GM21825 (cell line): ENCODE data around the gene TMEM126A.
A peak's percentile ranks its signal among the peaks of the same experiment; 100 is the strongest.
"Not testable (repeated sequence)": the region's sequence is repeated elsewhere in the genome, so short reads cannot be mapped to it uniquely, and the experiment has no call there.

Experiments
- ATAC-seq: cut with Tn5 transposase; IDR thresholded peaks from one replicate; pipeline ENCODE4 v1.9.1; 2021; ENCODE audit warnings: mild to moderate bottlenecking, moderate library complexity; ENCODE audit not compliant: unreplicated experiment

Gene TMEM126A

GRCh38 chr11:85656777-85657176 lies 9.0 kb downstream of the TMEM126A start:
- no peak for ATAC-seq

DNA sequence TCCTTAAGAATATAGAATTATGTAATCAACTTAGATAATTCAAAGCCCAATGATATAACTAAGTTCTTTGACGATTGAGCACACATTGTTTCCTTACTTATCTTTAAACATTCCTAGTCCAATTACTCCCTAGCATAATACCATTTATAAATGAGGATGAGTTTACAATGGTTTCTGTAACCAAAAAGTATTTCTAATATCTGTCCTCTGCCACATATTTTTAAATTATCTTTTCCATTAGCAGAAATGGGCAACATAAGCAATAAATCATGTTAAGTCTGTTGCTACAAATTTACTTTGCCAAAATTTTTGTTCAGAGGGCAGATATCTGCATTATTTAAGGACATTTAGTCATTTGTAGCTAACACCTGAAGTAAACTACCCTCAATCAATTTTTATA lies 10.4 kb downstream of the TMEM126A start:
- ATAC-seq: no peak

GRCh38 chr11:85661972-85662664 lies 14.4 kb downstream of the TMEM126A start:
- ATAC-seq: no peak

- no peak for ATAC-seq
Observed at GRCh38 chr11:85663080-85663752, 15.4 kb downstream of the TMEM126A start.

DNA sequence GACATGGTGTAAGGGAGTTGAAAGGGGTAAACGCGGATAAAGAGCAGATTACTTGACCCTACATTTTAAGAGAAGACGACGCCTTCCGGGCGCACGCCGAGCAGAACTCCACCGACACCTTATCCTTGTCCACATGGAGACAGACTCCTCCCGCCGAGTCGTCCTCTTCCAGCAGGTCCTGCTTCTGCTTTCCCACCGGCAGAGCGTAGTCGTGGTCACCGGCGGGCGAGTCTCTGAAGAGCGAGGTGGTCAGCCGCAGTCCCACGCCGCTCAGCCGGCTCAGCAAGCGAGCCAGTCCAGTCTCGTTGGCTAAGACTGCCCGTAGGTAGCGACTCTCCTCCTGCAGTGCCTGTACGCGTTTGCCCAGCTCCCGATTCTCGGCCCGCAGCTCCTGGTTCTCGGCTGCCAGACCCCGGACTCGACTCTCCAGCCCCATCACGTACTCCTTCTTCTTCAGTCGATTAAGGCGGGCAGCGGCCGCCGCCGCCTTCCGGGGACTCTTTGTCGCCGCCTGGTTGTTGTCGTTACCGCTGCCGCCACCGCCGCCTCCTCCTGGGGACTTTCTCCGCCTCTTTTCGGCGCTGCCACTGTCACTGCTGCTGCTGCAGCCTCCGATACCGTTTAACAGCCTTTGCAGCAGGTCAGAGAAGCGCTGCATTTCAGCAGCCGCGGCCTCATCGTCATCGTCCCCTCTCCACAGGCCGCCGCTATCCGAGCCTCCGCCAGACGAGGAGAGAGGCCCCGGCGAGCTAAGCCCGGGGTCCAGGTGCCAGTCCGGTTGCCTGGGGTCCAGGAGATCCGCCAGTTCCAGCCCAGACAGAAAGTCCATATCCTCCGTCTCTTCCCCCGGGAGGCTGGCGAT lies 16.2 kb downstream of the TMEM126A start:
- peak; percentile 74 for ATAC-seq

GRCh38 chr11:85664615-85665481 lies 17.1 kb downstream of the TMEM126A start, which contains the start of gene CREBZF:
Gene CREBZF, minus strand, starts transcription at chr11:85665129. Its CDS starts 254 bp downstream, at chr11:85664875.
- ATAC-seq: peak; percentile 93

DNA sequence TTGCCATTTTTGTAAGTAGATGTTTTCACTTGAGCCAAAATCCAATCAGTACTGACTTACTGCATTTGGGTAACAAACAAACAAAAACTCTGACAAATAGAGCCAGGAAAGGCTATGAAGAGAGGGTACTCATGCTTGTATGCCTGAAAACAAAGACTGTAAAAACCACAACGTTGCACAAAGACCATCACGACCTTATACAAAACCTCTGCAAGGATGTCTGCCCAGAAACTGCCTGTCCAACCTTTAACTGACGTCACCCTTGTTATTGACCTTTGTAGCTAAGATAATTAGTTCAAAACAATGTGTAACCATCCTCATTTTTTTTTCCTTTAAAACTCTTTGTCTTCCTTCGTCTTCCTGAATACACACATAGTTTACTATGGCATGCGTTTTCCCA lies 18.0 kb downstream of the TMEM126A start:
- ATAC-seq: no peak

- no peak for ATAC-seq
Observed at GRCh38 chr11:85666687-85667086, 18.9 kb downstream of the TMEM126A start.

- no peak for ATAC-seq
Observed at GRCh38 chr11:85668157-85668556, 20.4 kb downstream of the TMEM126A start.

DNA sequence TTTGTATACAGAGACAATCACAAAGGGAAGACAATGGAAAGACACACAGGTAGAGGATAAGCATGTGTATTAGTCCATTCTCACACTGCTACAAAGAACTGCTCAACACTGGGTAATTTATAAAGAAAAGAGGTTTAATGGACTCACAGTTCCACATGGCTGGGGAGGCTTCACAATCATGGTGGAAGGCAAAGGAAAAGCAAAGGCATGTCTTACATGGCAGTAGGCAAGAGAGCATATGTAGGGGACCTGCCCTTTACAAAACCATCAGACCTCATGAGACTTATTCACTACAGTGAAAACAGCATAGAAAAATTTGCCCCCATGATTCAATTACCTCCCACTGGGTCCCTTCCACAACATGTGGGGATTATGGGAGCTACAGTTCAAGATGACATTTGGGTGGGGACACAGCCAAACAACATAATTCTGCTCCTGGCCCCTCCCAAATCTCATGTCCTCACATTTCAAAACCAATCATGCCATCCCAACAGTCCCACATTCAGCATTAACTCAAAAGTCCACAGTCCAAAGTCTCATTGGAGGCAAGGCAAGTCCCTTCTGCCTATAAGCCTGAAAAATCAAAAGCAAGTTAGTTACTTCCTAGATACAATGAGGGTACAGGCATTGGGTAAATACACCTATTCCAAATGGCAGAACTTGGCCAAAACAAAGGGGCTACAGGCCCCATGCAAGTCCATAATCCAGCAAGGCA lies 23.3 kb downstream of the TMEM126A start:
- ATAC-seq: not testable (repeated sequence)

DNA sequence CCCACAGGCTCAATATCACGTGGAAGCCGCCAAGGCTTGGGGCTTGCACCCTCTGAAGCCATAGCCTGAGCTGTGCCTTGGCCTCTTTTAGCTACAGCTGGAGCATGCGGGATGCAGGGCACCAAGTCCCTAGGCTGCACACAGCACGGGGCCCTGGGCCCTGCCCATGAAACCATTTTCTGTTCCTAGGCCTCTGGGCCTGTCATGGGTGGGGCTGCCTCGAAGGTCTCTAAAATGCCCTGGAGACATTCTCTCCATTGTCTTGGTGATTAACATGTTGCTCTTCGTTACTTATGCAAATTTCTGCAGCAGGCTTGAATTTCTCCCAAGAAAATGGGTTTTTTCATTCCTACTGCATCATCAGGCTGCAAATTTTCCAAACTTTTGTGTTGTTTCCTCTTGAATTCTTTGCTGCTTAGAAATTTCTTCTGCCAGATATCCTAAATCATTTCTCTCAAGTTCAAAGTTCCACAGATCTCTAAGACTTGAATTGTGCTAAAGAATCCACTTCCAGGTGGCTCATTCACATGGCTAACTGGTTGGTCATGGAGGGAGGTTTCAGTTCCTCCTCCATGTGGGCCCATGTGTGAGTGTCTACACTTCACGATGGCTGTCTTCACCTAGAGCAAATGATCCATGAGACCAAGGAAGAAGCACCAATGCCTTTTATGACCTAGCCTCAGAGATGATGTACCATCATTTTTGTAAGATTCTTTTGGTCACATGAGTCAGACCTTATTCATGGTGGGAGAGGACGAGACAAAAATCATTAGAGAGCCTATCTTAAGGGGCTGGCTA lies 24.5 kb downstream of the TMEM126A start:
- ATAC-seq: no peak

DNA sequence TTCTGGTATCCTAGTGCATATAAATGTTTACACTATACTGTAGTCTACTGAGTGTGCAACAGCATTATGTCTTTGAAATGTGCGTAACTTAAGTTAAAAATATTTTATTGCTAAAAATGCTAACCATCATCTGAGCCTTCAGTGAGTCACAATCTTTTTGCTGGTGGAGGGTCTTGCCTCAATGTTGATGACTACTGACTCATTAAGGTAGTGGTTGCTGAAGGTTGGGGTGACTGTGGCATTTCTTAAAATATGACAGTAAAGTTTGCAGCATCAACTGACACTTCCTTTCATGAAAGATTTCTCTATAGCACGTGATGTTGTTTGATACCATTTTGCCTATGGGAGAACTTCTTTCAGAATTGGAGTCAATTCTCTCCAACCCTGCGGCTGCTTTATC lies 25.6 kb downstream of the TMEM126A start:
- no peak for ATAC-seq

DNA sequence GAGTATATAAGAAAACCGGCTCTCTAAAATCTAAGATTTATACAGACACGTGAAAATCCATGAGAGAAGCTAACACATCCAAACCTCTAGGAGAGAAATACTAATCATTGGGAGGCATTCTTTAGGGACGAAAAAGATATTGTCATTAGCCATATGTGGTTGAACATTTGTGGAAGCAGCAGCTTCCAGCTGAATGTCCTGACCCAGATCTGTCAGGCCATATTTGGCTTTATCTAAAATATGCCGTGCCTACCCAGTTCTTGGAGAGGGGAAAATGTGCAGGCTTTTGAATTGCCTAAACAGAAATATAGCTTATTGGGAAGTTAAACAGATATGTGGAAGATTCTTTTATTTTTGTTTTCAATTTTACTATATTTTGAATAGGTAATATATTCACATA lies 31.8 kb downstream of the TMEM126A start:
- ATAC-seq: no peak

- ATAC-seq: no peak
Observed at GRCh38 chr11:85680897-85681296, 33.1 kb downstream of the TMEM126A start.

- ATAC-seq: peak; percentile 85
Observed at GRCh38 chr11:85682330-85683305, 34.9 kb downstream of the TMEM126A start.

DNA sequence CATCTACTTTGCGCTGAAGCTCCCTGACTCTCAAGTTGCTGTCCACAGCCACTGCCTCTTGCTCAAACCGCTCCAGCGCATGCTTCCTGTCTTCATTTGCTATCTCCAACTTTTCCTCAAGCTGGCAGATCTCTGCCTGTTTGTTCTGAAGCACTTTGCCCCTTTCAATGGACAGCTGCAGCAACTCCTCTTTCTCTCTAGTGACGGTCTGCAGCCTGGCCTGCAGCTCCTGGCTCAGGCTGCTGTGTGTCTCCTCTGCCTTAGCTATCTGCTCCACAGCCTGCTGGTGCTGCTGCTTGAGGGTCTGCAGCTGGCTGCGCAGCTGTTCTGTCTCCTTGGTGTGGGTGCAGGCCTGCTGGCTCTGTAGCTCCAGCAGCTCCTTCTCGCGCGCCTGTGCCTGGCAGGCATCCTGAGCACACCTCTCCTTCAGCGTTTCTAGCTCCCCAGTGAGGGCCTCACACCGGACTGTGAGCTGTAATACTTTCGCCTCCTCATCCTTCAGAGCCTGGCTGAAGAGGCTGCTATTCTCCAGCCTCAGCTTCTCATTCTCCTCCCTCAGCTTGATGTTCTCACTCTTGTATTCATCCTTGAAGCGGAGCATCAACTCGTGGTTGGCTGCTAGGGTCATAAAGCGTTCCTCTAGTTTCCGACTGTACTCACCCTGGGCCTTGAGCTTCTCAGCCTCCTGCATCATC lies 37.5 kb downstream of the TMEM126A start:
- ATAC-seq: no peak

GRCh38 chr11:85685820-85686459 lies 38.2 kb downstream of the TMEM126A start, which contains the start of gene CCDC89:
Gene CCDC89, minus strand, starts transcription at chr11:85686195. Its CDS starts 65 bp downstream, at chr11:85686130.
- no peak for ATAC-seq
